AG09309 (cell line): ENCODE data around the gene RASA2.

ENCODE experiments used
- DNase-seq: peaks from one replicate; pipeline ENCODE4 v3.0.0-alpha.2; 2010; ENCODE audit warnings: low read depth
- H3K4me3 ChIP-seq: 2 replicates; pipeline ENCODE4 v1.5.1; 2011; ENCODE audit warnings: mild to moderate bottlenecking, low read depth, low read length, moderate library complexity; ENCODE audit not compliant: control insufficient read depth
- TF ChIP-seq, protein P1 (sequence below): IDR thresholded peaks from 2 replicates; pipeline ENCODE4 v1.5.1; 2011; ENCODE audit warnings: mild to moderate bottlenecking, low read depth, low read length, inconsistent platforms; ENCODE audit not compliant: insufficient read depth, control insufficient read depth; ENCODE audit errors: missing control alignments

RASA2 gene

GRCh38 chr3:141519587-141519986, 32.8 kb downstream of the RASA2 start:
- TF ChIP-seq, protein P1, sequence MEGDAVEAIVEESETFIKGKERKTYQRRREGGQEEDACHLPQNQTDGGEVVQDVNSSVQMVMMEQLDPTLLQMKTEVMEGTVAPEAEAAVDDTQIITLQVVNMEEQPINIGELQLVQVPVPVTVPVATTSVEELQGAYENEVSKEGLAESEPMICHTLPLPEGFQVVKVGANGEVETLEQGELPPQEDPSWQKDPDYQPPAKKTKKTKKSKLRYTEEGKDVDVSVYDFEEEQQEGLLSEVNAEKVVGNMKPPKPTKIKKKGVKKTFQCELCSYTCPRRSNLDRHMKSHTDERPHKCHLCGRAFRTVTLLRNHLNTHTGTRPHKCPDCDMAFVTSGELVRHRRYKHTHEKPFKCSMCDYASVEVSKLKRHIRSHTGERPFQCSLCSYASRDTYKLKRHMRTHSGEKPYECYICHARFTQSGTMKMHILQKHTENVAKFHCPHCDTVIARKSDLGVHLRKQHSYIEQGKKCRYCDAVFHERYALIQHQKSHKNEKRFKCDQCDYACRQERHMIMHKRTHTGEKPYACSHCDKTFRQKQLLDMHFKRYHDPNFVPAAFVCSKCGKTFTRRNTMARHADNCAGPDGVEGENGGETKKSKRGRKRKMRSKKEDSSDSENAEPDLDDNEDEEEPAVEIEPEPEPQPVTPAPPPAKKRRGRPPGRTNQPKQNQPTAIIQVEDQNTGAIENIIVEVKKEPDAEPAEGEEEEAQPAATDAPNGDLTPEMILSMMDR = no peak
- no peak overlapping the region for H3K4me3 ChIP-seq
- no peak for DNase-seq

DNA sequence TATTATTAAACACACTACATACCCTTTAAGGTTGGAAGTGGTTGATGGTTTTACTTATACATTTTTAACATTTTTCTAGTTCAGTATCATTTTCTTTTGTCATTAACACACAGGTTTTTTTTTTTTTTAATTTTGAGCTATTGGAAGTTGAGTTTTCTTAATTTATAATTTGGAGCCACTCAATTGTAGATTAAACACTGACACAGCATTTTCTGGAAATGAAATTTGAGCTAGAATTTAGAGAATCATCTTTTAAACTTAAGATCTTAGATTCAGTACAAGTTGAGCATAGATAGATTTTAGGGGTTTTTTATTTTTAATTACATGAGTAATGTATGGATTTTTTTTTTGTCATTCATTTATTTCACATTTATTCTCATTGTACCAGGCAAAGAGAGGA, 35.0 kb downstream of the RASA2 start:
- TF ChIP-seq, protein P1 = no peak

GRCh38 chr3:141523615-141524375, 37.0 kb downstream of the RASA2 start:
- TF ChIP-seq, protein P1 = no peak

More for the DNA sequence above, 35.0 kb downstream of the RASA2 start:
- no peak for DNase-seq
- H3K4me3 ChIP-seq = no peak overlapping the region

GRCh38 chr3:141524988-141525387, 38.2 kb downstream of the RASA2 start:
- TF ChIP-seq, protein P1 = no peak

More at GRCh38 chr3:141523615-141524375, 37.0 kb downstream of the RASA2 start:
- no peak overlapping the region for H3K4me3 ChIP-seq
- no peak for DNase-seq

DNA sequence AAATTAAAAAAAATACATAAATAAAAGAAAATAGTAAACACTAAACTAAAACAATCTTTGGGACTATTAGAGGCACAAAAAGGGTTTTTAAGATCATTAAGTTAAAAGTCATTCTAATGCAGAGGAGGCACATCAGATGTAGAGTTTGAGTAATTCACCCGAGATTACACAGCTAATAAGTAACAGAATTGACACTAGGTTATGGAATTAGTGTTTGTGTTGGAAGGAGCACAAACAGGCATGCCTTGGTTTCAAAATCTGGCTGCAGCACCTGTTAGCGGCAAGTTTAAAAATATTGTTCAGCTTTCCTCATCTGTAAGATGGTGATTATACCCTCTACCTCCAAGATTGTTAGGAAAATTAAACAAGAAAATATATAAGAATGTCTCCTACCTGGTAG, 39.0 kb downstream of the RASA2 start:
- TF ChIP-seq, protein P1 = no peak
- DNase-seq = no peak

More at GRCh38 chr3:141524988-141525387, 38.2 kb downstream of the RASA2 start:
- DNase-seq = no peak
- no peak overlapping the region for H3K4me3 ChIP-seq

GRCh38 chr3:141526709-141527108, 39.9 kb downstream of the RASA2 start:
- DNase-seq = no peak
- TF ChIP-seq, protein P1 = no peak
- H3K4me3 ChIP-seq = no peak overlapping the region

More for the DNA sequence above, 39.0 kb downstream of the RASA2 start:
- H3K4me3 ChIP-seq = no peak overlapping the region
